ENCODE data around the gene ST3GAL3.

DNA sequence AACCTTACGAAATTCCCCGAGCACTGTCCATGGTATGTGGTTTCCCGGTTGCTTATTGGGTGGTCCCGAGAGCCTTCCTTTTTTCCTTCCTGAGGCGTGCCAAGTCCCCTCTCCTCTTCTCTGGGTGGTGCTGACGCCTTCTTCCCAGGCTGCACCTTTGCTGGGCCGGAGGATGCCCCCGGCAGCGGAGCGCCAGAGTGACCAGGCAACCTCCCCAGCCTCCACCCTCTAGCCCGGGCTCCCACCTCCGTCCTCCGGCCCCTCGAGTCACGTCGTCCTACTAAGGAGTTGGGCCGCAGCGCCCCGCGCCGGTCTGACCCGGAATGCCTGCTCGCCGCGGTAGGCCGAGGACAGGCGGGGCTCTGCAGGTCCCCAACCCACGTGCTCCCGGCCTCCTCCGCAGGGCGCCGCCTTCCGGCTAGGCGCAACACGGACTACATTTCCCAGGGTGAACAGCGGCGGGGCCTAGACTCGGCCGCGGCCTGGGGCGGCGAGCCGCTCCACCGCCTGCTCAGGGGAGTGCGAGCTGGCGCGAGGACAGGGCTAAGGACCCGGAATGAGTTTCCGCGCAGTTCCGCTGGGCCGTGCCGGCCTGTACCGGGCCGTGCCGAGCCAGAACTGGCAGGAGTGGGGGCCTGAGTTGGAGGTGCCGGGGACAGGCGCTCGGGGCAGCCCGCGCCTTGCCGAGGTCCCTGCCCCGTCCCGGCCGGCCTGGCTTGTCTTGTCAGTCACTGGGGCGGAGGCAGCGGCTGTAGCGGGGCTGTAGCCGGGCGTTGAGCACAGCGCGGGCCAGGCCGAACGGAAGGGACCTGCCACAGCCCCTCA lies 239.1 kb downstream of the ST3GAL3 start, which contains the start of gene IPO13:
- TF ChIP-seq, protein P1, sequence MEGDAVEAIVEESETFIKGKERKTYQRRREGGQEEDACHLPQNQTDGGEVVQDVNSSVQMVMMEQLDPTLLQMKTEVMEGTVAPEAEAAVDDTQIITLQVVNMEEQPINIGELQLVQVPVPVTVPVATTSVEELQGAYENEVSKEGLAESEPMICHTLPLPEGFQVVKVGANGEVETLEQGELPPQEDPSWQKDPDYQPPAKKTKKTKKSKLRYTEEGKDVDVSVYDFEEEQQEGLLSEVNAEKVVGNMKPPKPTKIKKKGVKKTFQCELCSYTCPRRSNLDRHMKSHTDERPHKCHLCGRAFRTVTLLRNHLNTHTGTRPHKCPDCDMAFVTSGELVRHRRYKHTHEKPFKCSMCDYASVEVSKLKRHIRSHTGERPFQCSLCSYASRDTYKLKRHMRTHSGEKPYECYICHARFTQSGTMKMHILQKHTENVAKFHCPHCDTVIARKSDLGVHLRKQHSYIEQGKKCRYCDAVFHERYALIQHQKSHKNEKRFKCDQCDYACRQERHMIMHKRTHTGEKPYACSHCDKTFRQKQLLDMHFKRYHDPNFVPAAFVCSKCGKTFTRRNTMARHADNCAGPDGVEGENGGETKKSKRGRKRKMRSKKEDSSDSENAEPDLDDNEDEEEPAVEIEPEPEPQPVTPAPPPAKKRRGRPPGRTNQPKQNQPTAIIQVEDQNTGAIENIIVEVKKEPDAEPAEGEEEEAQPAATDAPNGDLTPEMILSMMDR (IDR thresholded peaks at IDR 0.05) = peak; percentile 74 to 84 (median 80)
- TF ChIP-seq POLR2A (IDR thresholded peaks at IDR 0.05) = peak in 1 of 2 donors; percentile 53

Data from uterus (tissue), 2 donors.